ENCODE results near the gene MMP15.
A peak's percentile ranks its signal among the peaks of the same experiment; 100 is the strongest.
"Not testable (repeated sequence)": the region's sequence is repeated elsewhere in the genome, so short reads cannot be mapped to it uniquely, and the experiment has no call there.

The MMP15 gene

GRCh38 chr16:57996406-57997175 lies 29.0 kb upstream of the MMP15 start:
- DNase-seq (ENCODE audit: low read depth), result no peak

- DNase-seq (ENCODE audit: low read depth), result no peak
These were observed 28.4 kb upstream of the MMP15 start for GRCh38 chr16:57997176-57997527.

- no peak for DNase-seq (ENCODE audit: low read depth)
These were observed 27.9 kb upstream of the MMP15 start for GRCh38 chr16:57997528-57998265.

- DNase-seq (ENCODE audit: low read depth), result no peak
These were observed 27.1 kb upstream of the MMP15 start for GRCh38 chr16:57998486-57998885.

GRCh38 chr16:57998992-57999365 lies 26.6 kb upstream of the MMP15 start:
- DNase-seq (ENCODE audit: low read depth), result no peak

- DNase-seq (ENCODE audit: low read depth), result no peak
These were observed 26.1 kb upstream of the MMP15 start for GRCh38 chr16:57999366-57999970.

GRCh38 chr16:57999971-58000705 lies 25.4 kb upstream of the MMP15 start, which contains the start of gene ZNF319:
Gene ZNF319 (minus strand): TSS chr16:58000672. CDS start chr16:57998265, 2,407 bp downstream.
- no peak for DNase-seq (ENCODE audit: low read depth)

GRCh38 chr16:58000706-58001676 lies 24.6 kb upstream of the MMP15 start, which contains the start of gene USB1:
Gene USB1 (plus strand): TSS chr16:58001407. CDS start chr16:58001484, 77 bp downstream.
- peak; percentile 54 for DNase-seq (ENCODE audit: low read depth)

GRCh38 chr16:58001781-58002415 lies 23.7 kb upstream of the MMP15 start:
- no peak for DNase-seq (ENCODE audit: low read depth)

GRCh38 chr16:58002416-58002800 lies 23.1 kb upstream of the MMP15 start:
- no peak for DNase-seq (ENCODE audit: low read depth)

GRCh38 chr16:58002936-58003335 lies 22.6 kb upstream of the MMP15 start:
- no peak for DNase-seq (ENCODE audit: low read depth)

GRCh38 chr16:58004736-58005135 lies 20.8 kb upstream of the MMP15 start:
- DNase-seq (ENCODE audit: low read depth), result not testable (repeated sequence)

GRCh38 chr16:58009856-58010416 lies 15.6 kb upstream of the MMP15 start:
- DNase-seq (ENCODE audit: low read depth), result no peak

- no peak for DNase-seq (ENCODE audit: low read depth)
These were observed 14.7 kb upstream of the MMP15 start for GRCh38 chr16:58010886-58011285.

- no peak for DNase-seq (ENCODE audit: low read depth)
These were observed 13.9 kb upstream of the MMP15 start for GRCh38 chr16:58011652-58012051.

- DNase-seq (ENCODE audit: low read depth), result no peak
These were observed 13.1 kb upstream of the MMP15 start for GRCh38 chr16:58012481-58012880.

GRCh38 chr16:58013201-58013956 lies 12.2 kb upstream of the MMP15 start:
- no peak for DNase-seq (ENCODE audit: low read depth)

GRCh38 chr16:58016840-58017446 lies 8.6 kb upstream of the MMP15 start:
- DNase-seq (ENCODE audit: low read depth), result no peak

- DNase-seq (ENCODE audit: low read depth), result no peak
These were observed 6.8 kb upstream of the MMP15 start for GRCh38 chr16:58018803-58019202.
